Measurements from ENCODE around the gene MYCN. TPM values are rescaled to one million over a fixed set of nuclear protein-coding genes. Genes with fewer than 3 reads are reported as not detected.

The MYCN gene
- total RNA-seq, 1 donor from 2014 or later = 3.1 TPM

DNA sequence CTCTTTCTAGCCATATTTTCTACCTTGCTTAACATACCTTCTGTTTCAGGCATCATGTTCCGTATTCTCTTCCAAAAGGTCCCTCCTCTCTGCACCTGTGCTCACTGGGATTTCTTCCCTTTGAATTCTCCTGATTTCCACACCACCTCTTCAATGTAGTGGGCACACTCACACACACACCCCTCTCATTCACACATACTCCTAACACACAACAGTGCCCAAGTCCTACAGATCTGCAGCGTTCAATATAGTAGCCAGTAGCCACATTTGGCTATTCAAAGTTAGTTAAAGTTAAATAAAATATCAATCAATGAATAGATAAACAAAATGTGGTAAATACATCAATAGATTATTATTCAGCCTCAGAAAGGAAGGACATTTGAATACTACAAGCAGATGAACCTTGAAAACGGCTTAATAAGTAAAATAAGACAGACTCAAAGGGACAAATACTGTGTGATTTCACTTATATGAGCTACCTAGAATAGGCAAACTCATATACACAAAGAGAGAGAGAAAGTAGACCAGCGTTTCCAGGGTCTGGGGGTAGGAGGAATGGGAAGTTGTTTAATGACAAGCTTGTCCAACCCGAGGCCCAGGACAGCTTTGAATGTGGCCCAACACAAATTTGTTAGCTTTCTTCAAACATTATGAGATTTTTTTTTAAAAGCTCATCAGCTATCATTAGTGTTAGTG lies 34.4 kb downstream of the MYCN start:
- no peak for DNase-seq (ENCODE audit: low read depth, low spot score)

GRCh38 chr2:15975261-15975600 lies 34.9 kb downstream of the MYCN start:
- no peak for DNase-seq (ENCODE audit: low read depth, low spot score)

DNA sequence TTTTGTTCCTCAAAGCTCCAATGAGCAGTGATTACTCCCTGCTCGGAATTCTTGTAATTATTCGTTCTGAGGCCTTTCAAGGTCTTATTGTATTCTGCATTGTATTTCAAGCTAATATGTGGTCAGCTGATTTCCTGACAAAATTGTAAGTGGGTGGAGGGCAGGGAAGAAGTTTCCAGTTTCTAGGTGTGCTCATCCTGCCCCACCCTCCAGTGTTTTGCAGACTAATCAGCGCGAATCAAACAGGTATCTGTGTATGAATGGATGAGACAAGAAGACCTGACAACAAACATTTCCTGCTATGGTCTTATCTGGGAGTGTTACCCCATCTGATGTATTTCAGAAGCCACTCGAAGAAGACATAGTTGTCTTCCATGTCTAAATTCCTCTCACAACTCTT lies 35.3 kb downstream of the MYCN start:
- no peak for DNase-seq (ENCODE audit: low read depth, low spot score)

GRCh38 chr2:15976354-15976753 lies 36.0 kb downstream of the MYCN start:
- no peak for DNase-seq (ENCODE audit: low read depth, low spot score)

GRCh38 chr2:15979051-15979758 lies 38.9 kb downstream of the MYCN start:
- no peak for DNase-seq (ENCODE audit: low read depth, low spot score)

DNA sequence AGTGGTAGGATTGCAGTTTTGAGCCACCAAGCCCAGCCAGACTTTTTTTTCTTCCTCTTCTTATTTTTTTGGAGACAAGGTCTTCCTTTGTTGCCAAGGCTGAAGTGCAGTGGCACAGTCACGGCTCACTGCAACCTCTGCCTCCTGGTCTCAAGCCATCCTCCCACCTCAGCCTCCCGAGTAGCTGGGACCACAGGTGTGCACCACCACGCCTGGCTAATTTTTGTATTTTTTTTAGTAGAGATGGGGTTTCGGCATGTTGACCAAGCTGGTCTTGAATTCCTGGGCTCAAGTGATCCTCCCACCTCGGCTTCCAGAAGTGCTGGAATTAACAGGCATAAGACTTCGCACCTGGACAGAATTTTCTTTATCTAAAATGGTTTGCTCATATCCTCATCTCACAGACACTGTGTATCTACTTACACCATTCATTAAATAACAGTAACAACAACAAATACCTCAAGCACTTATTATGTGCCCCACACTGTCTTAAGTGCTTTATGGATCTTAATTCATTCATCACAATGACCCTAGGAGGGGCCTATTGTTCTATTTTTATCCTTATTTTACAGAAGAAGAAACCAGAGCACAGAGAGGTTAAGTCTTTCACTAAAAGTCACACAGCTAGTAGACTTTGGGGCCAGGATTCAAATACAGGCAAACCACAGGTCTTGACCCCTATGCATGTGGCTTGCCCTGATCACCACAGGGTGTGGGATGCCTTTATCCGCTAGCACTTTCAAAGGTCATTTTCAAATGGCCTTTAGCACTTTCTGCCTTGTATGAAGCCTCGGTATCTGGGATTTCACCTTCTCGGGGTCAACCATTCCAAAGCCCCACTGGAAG lies 39.6 kb downstream of the MYCN start:
- no peak for DNase-seq (ENCODE audit: low read depth, low spot score)

- DNase-seq (ENCODE audit: low read depth, low spot score) = no peak
Measured at GRCh38 chr2:15980605-15981098, 40.3 kb downstream of the MYCN start.

DNA sequence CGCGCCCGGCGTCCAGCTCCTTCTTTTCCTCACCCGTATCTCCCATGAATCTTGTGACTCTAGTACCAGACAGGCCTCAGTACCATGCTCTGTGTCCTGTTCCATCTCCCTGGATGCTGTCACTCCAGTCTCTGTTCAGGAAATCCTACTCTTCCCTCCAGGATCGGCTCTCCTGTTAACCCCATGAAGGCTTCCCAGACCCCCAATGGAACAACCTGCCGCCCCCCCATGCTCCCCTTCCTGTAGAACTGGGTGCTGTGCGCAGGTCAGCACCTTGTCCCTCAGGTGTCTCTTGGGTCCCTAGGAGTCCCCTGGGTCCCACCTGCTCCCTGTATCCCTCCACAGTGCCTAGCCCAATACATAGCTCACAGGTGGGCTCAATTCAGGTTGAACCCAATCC lies 41.3 kb downstream of the MYCN start:
- DNase-seq (ENCODE audit: low read depth, low spot score) = no peak

DNA sequence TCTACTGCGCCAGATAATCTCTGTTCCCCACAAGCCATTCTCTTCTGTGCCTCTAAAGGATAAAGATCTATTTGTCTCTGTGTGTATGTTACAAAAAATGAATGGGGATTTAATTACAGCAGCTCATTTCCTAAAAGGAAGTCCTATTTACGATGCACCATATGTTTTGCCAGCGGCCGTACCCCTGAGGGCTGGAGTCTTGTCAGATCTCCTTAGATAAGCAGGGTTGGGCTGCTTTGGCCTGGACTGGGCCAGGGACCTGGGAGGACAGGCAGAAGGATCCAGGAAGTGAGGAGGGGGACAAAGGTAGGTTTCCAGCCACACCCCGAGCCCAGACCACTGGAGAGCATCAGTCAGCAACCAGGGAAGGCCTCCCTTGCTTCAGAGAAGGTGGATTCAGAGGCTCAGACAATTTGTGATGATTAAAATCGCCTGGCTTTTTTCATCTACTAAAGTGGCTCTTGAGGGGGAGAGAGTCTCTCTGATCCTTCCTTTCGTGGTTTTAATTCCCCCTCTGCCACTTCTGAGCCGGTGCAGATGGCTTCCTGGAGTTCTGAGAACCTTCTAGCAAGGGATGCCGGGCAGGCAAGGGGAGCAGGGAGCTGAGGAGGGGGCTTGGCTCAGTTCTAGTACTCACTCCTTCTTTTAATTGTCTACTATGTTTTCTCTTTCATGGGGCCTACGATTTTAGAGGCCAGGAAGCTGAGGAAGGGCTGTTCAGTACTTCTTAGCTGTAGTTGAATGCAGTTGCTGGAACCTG lies 42.1 kb downstream of the MYCN start:
- no peak for DNase-seq (ENCODE audit: low read depth, low spot score)

DNA sequence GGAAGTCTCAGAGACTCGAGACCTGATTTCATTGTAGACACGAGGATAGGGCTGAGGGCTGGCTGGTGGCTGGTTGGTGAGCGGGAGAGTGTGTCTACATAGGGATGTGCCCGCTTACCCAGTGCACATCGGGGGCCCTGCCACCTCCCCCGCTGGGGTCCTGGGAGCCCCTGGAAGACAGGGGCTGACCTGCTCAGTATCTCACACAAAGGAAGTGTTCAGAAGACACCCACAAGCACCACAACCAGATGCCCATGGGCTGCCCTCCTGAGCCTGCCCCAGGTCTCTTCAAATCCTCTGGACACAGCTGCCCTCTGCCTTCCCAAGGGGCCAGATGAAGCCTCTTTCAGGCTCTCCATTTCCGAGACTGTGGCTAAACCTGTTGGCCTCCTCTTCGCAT lies 43.1 kb downstream of the MYCN start:
- no peak for DNase-seq (ENCODE audit: low read depth, low spot score)

DNA sequence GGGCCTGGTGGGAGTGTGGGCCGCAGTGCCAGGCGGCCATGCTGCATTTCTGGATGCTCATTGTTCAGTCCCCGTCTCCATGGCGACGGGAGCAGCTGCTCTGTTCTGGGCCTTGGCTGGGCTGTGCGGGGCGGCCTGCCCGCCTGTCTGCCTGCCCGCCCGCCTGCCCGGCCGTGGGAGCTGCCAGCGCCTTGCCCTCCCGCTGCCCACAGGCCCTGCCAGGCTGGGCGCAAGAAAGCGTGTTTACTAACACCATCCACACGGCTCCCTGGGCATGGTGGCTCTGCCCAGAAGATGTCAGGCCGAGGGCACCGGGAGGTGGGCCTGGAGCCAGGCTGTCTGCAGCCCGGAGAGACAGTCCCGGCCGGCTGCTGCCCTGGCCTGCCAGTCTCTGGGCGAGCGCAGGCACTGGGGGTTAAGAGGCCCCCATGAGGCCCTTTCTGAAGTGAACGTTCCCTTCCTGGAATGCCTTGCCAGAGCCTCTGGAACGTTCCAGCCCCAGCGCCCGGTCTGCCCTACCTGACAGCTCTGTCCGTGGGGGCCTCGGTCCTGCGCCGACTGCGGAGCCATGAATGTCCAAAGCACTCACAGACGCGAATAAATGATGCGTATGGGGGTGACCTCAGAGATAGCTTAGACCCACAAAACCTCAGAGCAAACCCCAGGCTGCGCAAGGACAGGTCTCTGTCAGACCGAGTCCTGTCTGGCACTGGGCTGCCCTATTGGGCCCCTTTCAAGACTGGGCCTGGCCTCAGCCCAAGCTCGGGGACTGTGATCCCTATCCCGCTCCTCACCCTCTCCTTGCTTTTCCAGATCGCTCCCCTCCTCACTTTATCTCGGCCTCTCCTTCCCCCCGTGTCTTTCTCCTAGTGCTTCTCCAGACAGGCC lies 44.3 kb downstream of the MYCN start:
- no peak for DNase-seq (ENCODE audit: low read depth, low spot score)

DNA sequence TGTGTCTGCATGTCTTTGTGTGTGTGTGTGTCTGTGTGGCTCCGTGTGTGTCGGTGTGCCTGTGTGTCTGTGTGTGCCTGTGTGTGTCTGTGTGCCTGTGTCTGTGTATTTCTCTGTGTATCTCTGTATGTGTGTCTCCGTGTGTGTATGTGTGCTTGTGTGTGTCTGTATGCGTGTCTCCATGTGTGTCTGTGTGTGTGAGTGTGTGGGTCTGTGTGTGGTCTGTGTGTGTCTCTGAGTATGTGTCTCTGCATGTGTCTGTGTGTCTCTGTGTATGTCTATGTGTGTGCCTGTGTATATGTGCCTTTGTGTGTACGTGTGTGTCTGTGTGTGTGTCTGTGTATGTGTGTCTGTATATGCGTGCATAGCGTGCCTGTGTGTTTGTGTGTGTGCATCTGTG lies 45.2 kb downstream of the MYCN start:
- DNase-seq (ENCODE audit: low read depth, low spot score) = no peak

- no peak for DNase-seq (ENCODE audit: low read depth, low spot score)
Measured at GRCh38 chr2:15986068-15986560, 45.8 kb downstream of the MYCN start.

DNA sequence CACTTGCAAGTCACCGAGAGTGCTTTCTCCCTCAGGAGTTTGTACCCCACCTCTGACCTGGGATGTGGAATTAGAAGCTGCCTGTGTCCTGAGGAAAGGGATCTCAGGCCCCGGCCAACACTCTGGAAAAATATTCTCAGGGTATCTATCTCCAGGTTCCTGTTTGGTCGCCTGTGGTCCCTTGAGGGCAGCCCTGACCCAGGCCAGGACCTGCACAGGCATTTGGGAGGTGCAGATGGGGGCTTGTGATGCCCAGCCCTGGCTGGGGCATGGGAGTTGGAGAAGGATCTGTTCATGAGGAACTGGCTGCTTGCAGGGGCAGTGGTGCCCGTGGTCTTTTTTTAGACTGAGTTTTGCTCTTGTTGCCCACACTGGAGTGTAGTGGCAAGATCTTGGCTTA lies 46.3 kb downstream of the MYCN start:
- DNase-seq (ENCODE audit: low read depth, low spot score) = no peak

GRCh38 chr2:15988733-15989132 lies 48.4 kb downstream of the MYCN start:
- no peak for DNase-seq (ENCODE audit: low read depth, low spot score)

GRCh38 chr2:15989559-15989958 lies 49.2 kb downstream of the MYCN start:
- DNase-seq (ENCODE audit: low read depth, low spot score) = no peak

DNA sequence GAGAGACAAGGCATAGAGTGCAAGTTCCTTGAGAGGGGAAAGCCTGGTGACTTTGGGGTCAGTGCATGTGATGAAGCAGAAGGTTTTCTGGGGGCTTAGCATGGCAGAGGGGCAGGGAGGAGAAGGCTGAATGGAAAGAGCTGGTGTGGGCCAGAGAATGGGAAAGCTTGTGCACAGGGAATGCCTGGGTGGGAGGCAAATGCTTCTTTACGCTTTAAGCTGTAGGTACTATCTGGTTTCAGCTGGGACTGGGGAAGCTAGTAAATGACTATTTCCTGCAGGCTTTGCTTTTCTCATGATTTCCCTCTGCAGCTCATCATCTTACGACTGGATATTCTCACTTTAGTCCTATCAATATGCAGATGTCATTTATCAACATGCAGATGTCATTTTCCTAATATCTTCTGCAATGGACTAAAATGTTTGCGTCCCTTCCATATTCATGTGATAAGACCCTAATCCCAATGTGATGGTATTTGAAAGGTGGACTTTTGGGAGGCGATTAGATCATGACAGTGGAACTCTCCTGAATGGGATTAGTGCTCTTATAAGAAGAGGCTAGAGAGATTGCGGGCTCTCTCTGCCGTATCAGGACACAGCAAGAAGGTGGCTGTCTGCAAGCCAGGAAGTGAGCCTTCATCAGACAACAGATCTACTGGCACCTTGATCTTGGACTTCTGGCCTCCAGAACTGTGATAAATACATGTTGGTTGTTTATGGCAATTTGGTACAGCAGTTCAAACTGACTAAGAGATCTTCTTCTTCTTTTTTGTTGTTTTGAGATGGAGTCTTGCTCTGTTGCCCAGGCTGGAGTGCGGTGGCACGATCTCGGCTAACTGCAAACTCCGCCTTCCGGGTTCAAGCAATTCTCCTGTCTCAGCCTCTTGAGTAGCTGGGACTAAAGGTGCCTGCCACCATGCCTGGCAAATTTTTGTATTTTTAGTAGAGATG lies 50.1 kb downstream of the MYCN start:
- DNase-seq (ENCODE audit: low read depth, low spot score) = no peak

DNA sequence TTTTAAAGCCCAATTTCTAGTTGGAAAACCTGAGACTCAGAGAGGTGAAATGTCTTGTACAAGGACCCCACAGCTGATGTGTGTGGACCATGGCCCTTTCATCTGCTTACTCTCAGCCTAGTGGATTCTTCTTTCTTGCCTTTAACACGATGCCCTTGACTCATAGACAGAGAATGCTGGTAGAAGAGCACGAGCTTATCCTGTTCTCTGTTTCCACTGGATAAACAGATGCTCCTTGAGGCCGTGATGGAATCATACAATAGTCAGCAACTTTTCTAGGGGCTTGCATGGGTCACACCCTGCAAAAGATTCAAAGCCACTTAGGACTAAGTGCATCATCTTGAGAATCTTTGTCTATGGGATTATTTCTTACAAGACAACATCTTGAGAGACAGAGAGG lies 50.9 kb downstream of the MYCN start:
- DNase-seq (ENCODE audit: low read depth, low spot score) = no peak
